GM12878 (cell line): Measurements from ENCODE around the gene TARBP1.

Source experiments
- BCL3 ChIP-seq: IDR thresholded peaks from 2 replicates; pipeline ENCODE4 v1.6.1; 2011; ENCODE audit warnings: borderline replicate concordance, low read depth, mild to moderate bottlenecking, moderate library complexity, low read length; ENCODE audit not compliant: insufficient read depth, poor library complexity, severe bottlenecking
- POLR2A ChIP-seq: IDR thresholded peaks from 2 replicates; pipeline ENCODE4 v1.6.1; 2011; ENCODE audit warnings: low read depth, mild to moderate bottlenecking, low read length
- SKIL ChIP-seq: fragments of 450-650 bp; IDR thresholded peaks from 2 replicates; pipeline ENCODE4 v1.6.1; 2017; ENCODE audit warnings: mild to moderate bottlenecking, low read depth, inconsistent platforms; ENCODE audit not compliant: poor library complexity, severe bottlenecking
- ZNF24 ChIP-seq: fragments of 450-650 bp; IDR thresholded peaks from 2 replicates; pipeline ENCODE4 v1.6.1; 2017; ENCODE audit warnings: antibody characterized with exemption, mild to moderate bottlenecking

GRCh38 chr1:234503193-234504050 is 24.4 kb upstream of the TARBP1 start:
- TF ChIP-seq ZNF24, result no peak
- no peak for TF ChIP-seq POLR2A
- no peak for TF ChIP-seq SKIL
- no peak for TF ChIP-seq BCL3
